Cardiac fibroblast (primary cell): ENCODE results near the gene LMAN2.

Source experiments
- DNase-seq, 2 donors: peaks; one replicate each; pipeline versions ENCODE4 v3.0.0 to v3.0.0-alpha.2; 2010; ENCODE audit warnings: low read depth in 2 of 2
- H3K4me3 ChIP-seq, 2 donors: replicated peaks in 1 of 2; 1 replicate in 1 of 2; 2 replicates in 1 of 2; pipeline ENCODE4 v1.5.1; 2011; ENCODE audit warnings: low read depth in 2 of 2, low read length in 2 of 2, mild to moderate bottlenecking in 2 of 2, moderate library complexity in 1 of 2
- TF ChIP-seq, protein P1 (sequence below): IDR thresholded peaks from one replicate; pipeline ENCODE4 v1.5.1; 2011; ENCODE audit warnings: low read depth, mild to moderate bottlenecking, low read length, inconsistent platforms

LMAN2 gene

DNA sequence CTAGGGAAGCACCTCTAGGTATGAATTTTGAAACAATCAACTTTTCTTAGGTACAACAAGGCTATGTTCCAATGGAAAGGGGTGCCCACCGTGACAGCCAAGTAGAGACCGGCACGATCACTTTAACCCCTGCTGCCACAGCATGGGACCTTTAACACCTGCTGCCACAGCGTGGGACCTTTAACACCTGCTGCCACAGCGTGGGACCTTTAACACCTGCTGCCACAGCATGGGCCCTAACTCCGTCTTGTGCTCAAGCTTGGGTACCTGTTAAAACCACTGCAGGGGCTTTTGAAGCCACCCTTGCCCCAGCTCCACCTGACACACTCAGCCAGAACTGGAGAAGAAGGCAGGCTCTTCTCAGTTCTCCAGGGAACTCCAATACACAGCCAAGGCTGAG is 21.6 kb downstream of the LMAN2 start:
- TF ChIP-seq, protein P1, sequence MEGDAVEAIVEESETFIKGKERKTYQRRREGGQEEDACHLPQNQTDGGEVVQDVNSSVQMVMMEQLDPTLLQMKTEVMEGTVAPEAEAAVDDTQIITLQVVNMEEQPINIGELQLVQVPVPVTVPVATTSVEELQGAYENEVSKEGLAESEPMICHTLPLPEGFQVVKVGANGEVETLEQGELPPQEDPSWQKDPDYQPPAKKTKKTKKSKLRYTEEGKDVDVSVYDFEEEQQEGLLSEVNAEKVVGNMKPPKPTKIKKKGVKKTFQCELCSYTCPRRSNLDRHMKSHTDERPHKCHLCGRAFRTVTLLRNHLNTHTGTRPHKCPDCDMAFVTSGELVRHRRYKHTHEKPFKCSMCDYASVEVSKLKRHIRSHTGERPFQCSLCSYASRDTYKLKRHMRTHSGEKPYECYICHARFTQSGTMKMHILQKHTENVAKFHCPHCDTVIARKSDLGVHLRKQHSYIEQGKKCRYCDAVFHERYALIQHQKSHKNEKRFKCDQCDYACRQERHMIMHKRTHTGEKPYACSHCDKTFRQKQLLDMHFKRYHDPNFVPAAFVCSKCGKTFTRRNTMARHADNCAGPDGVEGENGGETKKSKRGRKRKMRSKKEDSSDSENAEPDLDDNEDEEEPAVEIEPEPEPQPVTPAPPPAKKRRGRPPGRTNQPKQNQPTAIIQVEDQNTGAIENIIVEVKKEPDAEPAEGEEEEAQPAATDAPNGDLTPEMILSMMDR: no peak

DNA sequence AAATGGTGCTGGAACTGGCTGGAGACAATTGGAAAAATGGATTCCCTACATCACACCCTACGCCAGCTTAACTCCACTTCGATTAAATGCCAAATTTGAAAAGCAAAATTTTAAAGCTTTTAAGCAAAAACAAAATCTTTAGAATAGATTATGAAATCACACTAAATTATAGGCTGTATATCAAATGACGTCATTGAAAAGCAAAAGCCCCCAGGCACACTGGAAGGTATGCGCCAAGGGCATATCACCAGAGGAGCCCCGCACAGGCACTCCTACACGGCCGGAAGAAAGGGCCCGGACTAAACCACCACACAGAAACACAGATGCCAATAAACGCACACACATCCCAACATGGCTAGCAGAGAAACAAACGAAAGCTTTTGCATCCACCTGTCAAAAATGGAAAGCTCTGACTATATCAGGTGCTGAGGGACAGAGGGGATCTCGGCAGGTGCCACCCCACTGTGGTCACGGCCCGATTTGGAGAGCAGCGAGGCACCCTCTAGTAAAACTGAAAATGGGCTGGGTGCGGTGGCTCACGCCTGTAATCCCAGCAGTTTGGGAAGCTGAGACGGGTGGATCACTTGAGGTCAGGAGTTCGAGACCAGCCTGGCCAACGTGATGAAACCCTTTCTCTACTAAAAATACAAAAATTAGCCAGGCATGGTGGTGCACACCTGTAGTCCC is 22.8 kb downstream of the LMAN2 start:
- H3K4me3 ChIP-seq: no peak overlapping the region
- TF ChIP-seq, protein P1: no peak
- DNase-seq: no peak

More for the DNA sequence above, 21.6 kb downstream of the LMAN2 start:
- DNase-seq: no peak
- H3K4me3 ChIP-seq: no peak overlapping the region

DNA sequence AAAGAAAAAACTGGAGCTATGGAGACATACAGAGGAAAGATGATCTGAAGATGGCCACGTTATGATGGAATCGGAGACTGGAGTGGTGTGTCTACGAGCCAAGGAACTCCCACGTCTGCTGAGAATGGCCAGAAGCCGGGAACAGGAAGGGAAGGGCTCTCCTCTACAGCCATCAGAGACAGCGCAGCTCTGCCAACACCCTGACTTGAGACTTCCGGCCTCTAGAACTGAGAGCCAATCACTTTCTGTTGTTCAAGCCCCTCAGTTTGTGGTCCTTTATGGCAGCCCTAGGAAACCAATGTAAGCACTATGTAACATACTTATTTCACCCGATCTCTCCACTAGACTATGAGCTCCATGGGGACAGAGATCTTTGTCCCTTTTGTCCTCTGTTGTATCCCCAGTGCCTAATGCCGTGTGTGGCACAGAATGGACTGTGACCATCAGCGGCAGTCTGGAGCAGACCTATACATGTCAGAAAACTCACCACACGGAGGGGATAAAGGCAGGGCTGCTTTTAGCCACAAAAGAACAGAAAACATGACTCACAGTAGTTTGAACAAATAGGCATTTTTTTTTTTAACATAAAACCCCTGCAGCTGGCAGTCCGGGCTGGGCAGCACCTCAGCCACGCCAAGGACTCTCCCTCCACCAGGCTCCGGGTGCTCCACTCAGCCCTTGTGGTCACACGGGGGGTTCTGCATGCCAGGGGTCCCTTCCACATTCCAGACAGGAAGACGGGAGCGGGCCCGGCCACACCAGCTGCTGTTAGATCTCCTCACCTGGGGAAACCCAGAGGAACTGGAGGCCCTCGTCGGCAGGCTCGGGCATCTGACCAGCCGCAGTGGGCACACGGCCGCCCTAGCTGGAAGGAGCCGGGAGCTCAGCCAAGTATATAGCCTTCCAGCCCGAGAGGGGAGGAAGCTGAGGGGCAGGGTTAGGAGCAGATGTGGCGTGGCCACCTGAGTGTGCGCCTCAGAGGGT is 23.6 kb downstream of the LMAN2 start:
- TF ChIP-seq, protein P1: peak; percentile 21
- H3K4me3 ChIP-seq: no peak overlapping the region
- DNase-seq: peak; percentile 78 to 83

DNA sequence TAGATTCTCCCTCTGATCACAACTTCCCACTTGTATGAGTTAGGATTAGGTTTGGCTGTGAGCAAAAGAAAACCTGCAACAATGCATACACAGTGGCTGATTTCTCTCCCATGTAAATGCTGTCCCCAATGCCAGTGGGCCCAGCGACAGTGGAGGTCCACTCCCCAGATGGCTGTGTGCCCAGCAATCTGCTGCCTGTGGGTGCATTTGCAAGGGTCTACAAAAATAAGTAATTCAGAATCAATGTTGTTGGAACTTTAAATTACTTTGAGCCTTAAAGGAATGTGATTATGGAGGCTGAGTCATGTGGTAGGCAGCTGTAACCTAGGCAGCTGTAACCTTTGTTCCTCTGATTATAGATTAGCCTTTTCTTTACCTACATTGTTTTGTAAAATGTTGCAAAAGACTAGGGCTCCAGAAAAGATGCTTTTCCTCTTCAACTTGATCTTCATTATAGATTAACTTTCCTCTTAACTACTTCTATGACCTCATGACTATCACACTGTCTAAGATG is 25.5 kb downstream of the LMAN2 start:
- TF ChIP-seq, protein P1: no peak
- no peak for DNase-seq
- H3K4me3 ChIP-seq: no peak overlapping the region

DNA sequence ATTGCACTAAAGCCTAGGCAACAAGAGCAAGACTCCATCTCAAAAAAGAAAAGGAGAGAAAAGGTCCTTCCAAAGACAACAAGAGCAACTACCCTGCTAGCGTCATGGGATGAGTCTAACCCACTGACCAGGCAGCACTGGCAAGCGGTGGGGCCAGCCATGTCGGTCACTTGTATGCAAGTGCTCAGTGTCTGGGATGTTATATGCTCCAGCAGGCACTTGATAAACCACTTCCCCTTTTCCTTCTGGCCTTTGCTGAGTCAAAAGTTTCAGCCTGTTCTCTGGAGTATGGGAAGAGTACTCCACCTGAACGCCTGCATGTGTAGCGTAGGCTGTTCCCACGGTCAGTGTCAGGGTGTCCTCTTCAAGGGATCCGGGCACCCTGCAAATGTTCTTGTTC is 30.6 kb downstream of the LMAN2 start:
- H3K4me3 ChIP-seq: no peak overlapping the region
- TF ChIP-seq, protein P1: no peak
- DNase-seq: no peak

DNA sequence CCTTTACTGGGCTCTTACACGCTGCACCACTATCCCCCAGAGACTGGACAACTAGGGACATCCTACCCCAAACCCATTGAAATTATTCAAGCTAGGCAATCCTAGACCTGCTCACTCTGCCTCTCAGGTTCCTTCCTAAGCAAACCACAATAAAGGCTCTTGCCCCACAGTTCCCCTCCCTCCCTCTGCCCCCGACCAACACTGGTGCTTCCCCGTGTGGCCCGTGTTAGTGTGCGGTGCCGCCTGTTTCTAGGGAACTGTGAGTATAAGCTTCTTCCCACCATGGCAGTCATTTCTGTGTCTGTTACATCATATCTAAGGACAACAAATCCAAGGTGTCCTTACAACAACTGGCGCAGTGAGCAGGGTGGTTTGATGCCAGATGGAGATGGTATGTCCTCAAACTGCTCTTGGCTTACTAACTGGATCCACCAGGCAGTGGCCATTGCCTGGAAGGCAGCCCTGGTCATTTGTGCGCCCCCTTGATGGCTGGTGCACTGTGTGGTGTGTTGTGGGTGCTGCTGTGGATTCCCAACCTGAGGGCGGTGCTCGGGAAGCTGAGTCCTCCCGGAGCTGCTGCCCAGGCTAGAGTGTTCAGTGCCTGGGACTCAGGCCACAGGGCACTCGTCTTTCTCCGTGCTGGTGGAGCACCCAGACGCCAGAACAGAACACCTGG is 31.4 kb downstream of the LMAN2 start:
- TF ChIP-seq, protein P1: no peak
- DNase-seq: no peak
- no peak overlapping the region for H3K4me3 ChIP-seq
